K562 (cell line): Measurements from ENCODE around the gene SPTBN4. TPM values are rescaled to one million over a fixed set of nuclear protein-coding genes. Genes with fewer than 3 reads are reported as not detected.

Experiments used
- CREM ChIP-seq: IDR thresholded peaks from 2 replicates; pipeline ENCODE4 v1.6.1; 2014; ENCODE audit warnings: antibody characterized with exemption, low read depth
- KLF16 ChIP-seq: IDR thresholded peaks from 2 replicates; pipeline ENCODE4 v1.6.1; 2016; ENCODE audit warnings: antibody characterized with exemption
- MYNN ChIP-seq, 2 experiments: sonication (generic); formaldehyde crosslinking in 1 of 2; IDR thresholded peaks; 2 replicates each; pipeline versions ENCODE4 v1.5.0 to v1.6.1; 2016 to 2020; ENCODE audit warnings: antibody characterized with exemption in 1 of 2, missing genetic modification reagents in 1 of 2
- NBN ChIP-seq: fragments of 450-650 bp; IDR thresholded peaks from 2 replicates; pipeline ENCODE4 v1.6.1; 2016; ENCODE audit warnings: low read depth, mild to moderate bottlenecking
- NCOA1 ChIP-seq: fragments of 450-650 bp; IDR thresholded peaks from 2 replicates; pipeline ENCODE4 v1.6.1; 2016; ENCODE audit warnings: low read depth
- NUFIP1 ChIP-seq: fragments of 450-650 bp; IDR thresholded peaks from 2 replicates; pipeline ENCODE4 v1.6.1; 2018; ENCODE audit not compliant: partially characterized antibody
- RBM15 ChIP-seq: fragments of 200-400 bp; formaldehyde crosslinking; IDR thresholded peaks from 2 replicates; pipeline ENCODE4 v1.6.1; 2018; ENCODE audit warnings: mild to moderate bottlenecking, low read length, moderate library complexity; ENCODE audit not compliant: insufficient read depth
- SMARCE1 ChIP-seq: fragments of 450-650 bp; IDR thresholded peaks from 2 replicates; pipeline ENCODE4 v1.7.1; 2016; ENCODE audit warnings: mild to moderate bottlenecking
- TSC22D4 ChIP-seq: fragments of 450-650 bp; IDR thresholded peaks from 2 replicates; pipeline ENCODE4 v1.6.1; 2016; ENCODE audit warnings: missing genetic modification characterization, missing biosample characterization, control low read depth
- ZNF263 ChIP-seq: sonication (generic); formaldehyde crosslinking; IDR thresholded peaks from 2 replicates; pipeline ENCODE4 v1.8.0; 2022; ENCODE audit warnings: mild to moderate bottlenecking, missing genetic modification reagents, borderline replicate concordance
- ZNF589 ChIP-seq: fragments of 200-800 bp; sonication (Bioruptor generic); IDR thresholded peaks from 2 replicates; pipeline ENCODE4 v1.6.1; 2016; ENCODE audit warnings: low read depth, missing genetic modification characterization, missing compliant biosample characterization
- polyA plus RNA-seq, 8 experiments: library from polyadenylated mRNA; depleted of rRNA in 4 of 8; stranded (reverse) in 5 of 8; unstranded in 3 of 8; fragments of >200 nt; fragmentation: Nextera tagmentation in 2 of 8; fragmentation: Illumina TruSeq in 1 of 8; extraction: Ambion mirVana in 2 of 8; extraction: Trizol in 1 of 8; gene quantifications; 2 replicates each; pipeline versions ENCODE4 v1.2.1 to v1.2.3, GENCODE V29; 2011 to 2014; ENCODE audit warnings: inconsistent platforms in 1 of 8, missing spikeins in 1 of 8
- total RNA-seq, 7 experiments: library from RNA; depleted of rRNA in 6 of 7; stranded (reverse); fragments of >200 nt in 6 of 7; fragmentation: Illumina TruSeq in 2 of 7; extraction: Trizol in 2 of 7; gene quantifications; 2 replicates each; pipeline versions ENCODE4 v1.2.1 to v1.2.3, GENCODE V29; 2011 to 2021; ENCODE audit warnings: low replicate concordance in 1 of 7
- TF ChIP-seq, protein P1 (sequence below): IDR thresholded peaks from 3 replicates; pipeline ENCODE4 v1.6.1; 2011; ENCODE audit warnings: borderline replicate concordance, mild to moderate bottlenecking, moderate library complexity; ENCODE audit not compliant: insufficient read length; ENCODE audit errors: extremely low read depth
- TF ChIP-seq, protein P2 (sequence below), 2 experiments: fragments of 450-650 bp in 1 of 2; sonication (generic) in 1 of 2; formaldehyde crosslinking in 1 of 2; IDR thresholded peaks in 1 of 2; conservative IDR thresholded peaks in 1 of 2; 2 replicates each; pipeline versions ENCODE4 v1.6.1 to v1.8.1; 2016 to 2023; ENCODE audit warnings: mild to moderate bottlenecking in 2 of 2, moderate library complexity in 2 of 2, inconsistent platforms in 1 of 2, missing genetic modification reagents in 1 of 2
- TF ChIP-seq, protein P3 (sequence below), 2 experiments: IDR thresholded peaks; 2 replicates each; pipeline ENCODE4 v1.6.1; 2012; ENCODE audit warnings: improper control_type of control experiment in 2 of 2, low read depth in 2 of 2, low read length in 2 of 2, borderline replicate concordance in 1 of 2
- TF ChIP-seq, protein P4 (sequence below): sonication (generic); formaldehyde crosslinking; IDR thresholded peaks from 2 replicates; pipeline ENCODE4 v1.8.0; 2022; ENCODE audit warnings: missing genetic modification reagents, mild to moderate bottlenecking, moderate library complexity, borderline replicate concordance
- TF ChIP-seq, protein P5 (sequence below), 2 experiments: fragments of 150-350 bp in 1 of 2; IDR thresholded peaks; 2 replicates each; pipeline ENCODE4 v1.6.1; 2012 to 2016; ENCODE audit warnings: low read depth in 2 of 2, low read length in 2 of 2, mild to moderate bottlenecking in 1 of 2, moderate library complexity in 1 of 2

The SPTBN4 gene
- total and polyA plus RNA-seq, 9 of the 15 experiments (the other 6 are each of a cell fraction or from before 2014, with no cell fraction given), result 0.01 to 1.5 (median 0.86) TPM

DNA sequence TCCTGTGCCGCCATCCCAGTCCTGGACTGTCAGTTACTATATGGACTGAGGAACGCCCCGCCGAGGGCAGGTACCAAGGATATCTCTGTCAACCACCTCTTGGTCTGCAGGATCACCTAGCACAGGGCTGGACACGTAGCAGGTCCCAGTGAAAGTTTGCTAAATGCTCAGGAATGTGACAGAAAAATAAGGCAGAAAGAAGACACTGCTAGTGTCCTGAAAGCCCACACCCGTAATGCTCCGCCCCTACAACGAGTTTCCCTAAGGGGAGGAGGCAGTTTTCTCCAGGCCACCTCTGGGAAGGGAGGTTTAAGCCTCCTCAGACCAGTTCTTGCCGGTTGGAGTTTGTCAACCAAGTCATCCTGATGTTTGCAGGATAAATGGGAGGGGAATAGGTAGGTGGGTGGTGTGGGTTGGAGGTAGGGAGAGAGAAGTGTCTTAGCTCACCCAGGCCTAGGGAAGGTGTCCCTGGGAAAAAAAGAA is 21.0 kb upstream of the SPTBN4 start (continued):
- TF ChIP-seq, protein P1, sequence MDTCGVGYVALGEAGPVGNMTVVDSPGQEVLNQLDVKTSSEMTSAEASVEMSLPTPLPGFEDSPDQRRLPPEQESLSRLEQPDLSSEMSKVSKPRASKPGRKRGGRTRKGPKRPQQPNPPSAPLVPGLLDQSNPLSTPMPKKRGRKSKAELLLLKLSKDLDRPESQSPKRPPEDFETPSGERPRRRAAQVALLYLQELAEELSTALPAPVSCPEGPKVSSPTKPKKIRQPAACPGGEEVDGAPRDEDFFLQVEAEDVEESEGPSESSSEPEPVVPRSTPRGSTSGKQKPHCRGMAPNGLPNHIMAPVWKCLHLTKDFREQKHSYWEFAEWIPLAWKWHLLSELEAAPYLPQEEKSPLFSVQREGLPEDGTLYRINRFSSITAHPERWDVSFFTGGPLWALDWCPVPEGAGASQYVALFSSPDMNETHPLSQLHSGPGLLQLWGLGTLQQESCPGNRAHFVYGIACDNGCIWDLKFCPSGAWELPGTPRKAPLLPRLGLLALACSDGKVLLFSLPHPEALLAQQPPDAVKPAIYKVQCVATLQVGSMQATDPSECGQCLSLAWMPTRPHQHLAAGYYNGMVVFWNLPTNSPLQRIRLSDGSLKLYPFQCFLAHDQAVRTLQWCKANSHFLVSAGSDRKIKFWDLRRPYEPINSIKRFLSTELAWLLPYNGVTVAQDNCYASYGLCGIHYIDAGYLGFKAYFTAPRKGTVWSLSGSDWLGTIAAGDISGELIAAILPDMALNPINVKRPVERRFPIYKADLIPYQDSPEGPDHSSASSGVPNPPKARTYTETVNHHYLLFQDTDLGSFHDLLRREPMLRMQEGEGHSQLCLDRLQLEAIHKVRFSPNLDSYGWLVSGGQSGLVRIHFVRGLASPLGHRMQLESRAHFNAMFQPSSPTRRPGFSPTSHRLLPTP, result no peak
- TF ChIP-seq TSC22D4 (tag) (no peak), KLF16 (peak; percentile 100), RBM15 (no peak), NBN (0 out of 2 replicates have a peak, but pooled peaks have one; percentile 15), NUFIP1 (no peak), ZNF589 (0 out of 2 replicates have a peak, but pooled peaks have one; percentile 12), SMARCE1 (0 out of 2 replicates have a peak, but pooled peaks have one; percentile 32), NCOA1 (peak; percentile 61), ZNF263 (0 out of 2 replicates have a peak, but pooled peaks have one; percentile 3), CREM (no peak), MYNN (IDR thresholded peaks at IDR 0.05) (0 out of 2 replicates have a peak, but pooled peaks have one; percentile 12), MYNN (CRISPR knock-in tag; IDR thresholded peaks at IDR 0.05) (no peak)
- TF ChIP-seq, protein P2, sequence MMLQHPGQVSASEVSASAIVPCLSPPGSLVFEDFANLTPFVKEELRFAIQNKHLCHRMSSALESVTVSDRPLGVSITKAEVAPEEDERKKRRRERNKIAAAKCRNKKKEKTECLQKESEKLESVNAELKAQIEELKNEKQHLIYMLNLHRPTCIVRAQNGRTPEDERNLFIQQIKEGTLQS (IDR thresholded peaks at IDR 0.05), result peak; percentile 13; the same call in 1 of the 2 replicates
- TF ChIP-seq, protein P2 (CRISPR knock-in tag; conservative IDR thresholded peaks at IDR 0.05), result no peak
- TF ChIP-seq, protein P3, sequence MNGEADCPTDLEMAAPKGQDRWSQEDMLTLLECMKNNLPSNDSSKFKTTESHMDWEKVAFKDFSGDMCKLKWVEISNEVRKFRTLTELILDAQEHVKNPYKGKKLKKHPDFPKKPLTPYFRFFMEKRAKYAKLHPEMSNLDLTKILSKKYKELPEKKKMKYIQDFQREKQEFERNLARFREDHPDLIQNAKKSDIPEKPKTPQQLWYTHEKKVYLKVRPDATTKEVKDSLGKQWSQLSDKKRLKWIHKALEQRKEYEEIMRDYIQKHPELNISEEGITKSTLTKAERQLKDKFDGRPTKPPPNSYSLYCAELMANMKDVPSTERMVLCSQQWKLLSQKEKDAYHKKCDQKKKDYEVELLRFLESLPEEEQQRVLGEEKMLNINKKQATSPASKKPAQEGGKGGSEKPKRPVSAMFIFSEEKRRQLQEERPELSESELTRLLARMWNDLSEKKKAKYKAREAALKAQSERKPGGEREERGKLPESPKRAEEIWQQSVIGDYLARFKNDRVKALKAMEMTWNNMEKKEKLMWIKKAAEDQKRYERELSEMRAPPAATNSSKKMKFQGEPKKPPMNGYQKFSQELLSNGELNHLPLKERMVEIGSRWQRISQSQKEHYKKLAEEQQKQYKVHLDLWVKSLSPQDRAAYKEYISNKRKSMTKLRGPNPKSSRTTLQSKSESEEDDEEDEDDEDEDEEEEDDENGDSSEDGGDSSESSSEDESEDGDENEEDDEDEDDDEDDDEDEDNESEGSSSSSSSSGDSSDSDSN (IDR thresholded peaks at IDR 0.05; ENCODE audit: borderline replicate concordance in 1 of 2, low read depth in 2 of 2, low read length in 2 of 2), result no peak
- TF ChIP-seq, protein P4, sequence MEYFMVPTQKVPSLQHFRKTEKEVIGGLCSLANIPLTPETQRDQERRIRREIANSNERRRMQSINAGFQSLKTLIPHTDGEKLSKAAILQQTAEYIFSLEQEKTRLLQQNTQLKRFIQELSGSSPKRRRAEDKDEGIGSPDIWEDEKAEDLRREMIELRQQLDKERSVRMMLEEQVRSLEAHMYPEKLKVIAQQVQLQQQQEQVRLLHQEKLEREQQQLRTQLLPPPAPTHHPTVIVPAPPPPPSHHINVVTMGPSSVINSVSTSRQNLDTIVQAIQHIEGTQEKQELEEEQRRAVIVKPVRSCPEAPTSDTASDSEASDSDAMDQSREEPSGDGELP (CRISPR knock-in tag), result 0 out of 2 replicates have a peak, but pooled peaks have one; percentile 8
- TF ChIP-seq, protein P5, sequence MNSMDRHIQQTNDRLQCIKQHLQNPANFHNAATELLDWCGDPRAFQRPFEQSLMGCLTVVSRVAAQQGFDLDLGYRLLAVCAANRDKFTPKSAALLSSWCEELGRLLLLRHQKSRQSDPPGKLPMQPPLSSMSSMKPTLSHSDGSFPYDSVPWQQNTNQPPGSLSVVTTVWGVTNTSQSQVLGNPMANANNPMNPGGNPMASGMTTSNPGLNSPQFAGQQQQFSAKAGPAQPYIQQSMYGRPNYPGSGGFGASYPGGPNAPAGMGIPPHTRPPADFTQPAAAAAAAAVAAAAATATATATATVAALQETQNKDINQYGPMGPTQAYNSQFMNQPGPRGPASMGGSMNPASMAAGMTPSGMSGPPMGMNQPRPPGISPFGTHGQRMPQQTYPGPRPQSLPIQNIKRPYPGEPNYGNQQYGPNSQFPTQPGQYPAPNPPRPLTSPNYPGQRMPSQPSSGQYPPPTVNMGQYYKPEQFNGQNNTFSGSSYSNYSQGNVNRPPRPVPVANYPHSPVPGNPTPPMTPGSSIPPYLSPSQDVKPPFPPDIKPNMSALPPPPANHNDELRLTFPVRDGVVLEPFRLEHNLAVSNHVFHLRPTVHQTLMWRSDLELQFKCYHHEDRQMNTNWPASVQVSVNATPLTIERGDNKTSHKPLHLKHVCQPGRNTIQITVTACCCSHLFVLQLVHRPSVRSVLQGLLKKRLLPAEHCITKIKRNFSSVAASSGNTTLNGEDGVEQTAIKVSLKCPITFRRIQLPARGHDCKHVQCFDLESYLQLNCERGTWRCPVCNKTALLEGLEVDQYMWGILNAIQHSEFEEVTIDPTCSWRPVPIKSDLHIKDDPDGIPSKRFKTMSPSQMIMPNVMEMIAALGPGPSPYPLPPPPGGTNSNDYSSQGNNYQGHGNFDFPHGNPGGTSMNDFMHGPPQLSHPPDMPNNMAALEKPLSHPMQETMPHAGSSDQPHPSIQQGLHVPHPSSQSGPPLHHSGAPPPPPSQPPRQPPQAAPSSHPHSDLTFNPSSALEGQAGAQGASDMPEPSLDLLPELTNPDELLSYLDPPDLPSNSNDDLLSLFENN (IDR thresholded peaks at IDR 0.05; ENCODE audit: low read depth in 2 of 2, low read length in 2 of 2), result no peak
